NT2/D1 (cell line): ENCODE results near the gene THBD.

Source experiments
- YY1 ChIP-seq: IDR thresholded peaks from 2 replicates; pipeline ENCODE4 v1.6.1; 2011; ENCODE audit not compliant: insufficient read length, insufficient read depth
- ZNF274 ChIP-seq: IDR thresholded peaks from 2 replicates; pipeline ENCODE4 v1.6.1; 2011; ENCODE audit warnings: mild to moderate bottlenecking, low read depth, low read length

DNA sequence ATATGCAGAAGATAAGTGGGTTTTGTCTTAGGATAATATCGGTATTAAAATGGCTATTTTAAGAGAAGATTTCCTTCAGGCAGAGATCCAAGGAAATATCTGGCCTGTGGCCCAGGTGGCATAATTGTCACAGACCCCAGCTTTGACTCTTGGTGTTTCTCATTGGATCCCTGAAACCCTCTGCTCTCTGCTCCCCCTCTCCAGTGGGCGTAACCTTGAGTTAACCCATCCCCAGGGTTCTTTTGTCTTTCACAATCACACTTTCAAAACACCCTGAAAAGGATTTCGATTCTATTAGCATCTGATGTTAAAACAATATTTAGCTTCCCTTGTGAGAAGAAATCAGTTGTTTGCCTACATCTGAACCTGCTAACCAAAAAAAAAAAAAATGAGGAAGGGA, 7.2 kb downstream of the THBD start:
- TF ChIP-seq YY1 = no peak
- TF ChIP-seq ZNF274 = no peak
